ENCODE results near the gene KCNC4. TPM values are rescaled to one million over a fixed set of nuclear protein-coding genes. Genes with fewer than 3 reads are reported as not detected.

Gene KCNC4
- total RNA-seq, 2 experiments from 2014 or later, result 5.6 to 17.8 TPM

GRCh38 chr1:110173466-110174105 lies 36.5 kb upstream of the KCNC4 start:
- no peaks in the 10 kb centered on the region for H4K20me1 ChIP-seq (ENCODE audit: insufficient read depth, low read length)
- no peak overlapping the region for H3K4me2 ChIP-seq (ENCODE audit: low read length)
- POLR2A ChIA-PET, result interaction anchor here (0.7 kb wide), 1 partner anchor 12 kb away, joined by 3 read pairs; no protein-coding TSS in a partner anchor
- CTCF ChIA-PET (ENCODE audit: unreplicated experiment), result no interaction called here
- intact Hi-C loops (cut with micrococcal nuclease; ENCODE audit: unreplicated experiment), result no loop called here
- H3K9me2 ChIP-seq (ENCODE audit: insufficient read depth, low read length), result no peaks in the 10 kb centered on the region
- no peaks in the 10 kb centered on the region for H3K36me3 ChIP-seq (ENCODE audit: insufficient read depth, low read length)
- no peaks in the 10 kb centered on the region for H3K4me1 ChIP-seq (ENCODE audit: insufficient read depth, low read length, poor library complexity, severe bottlenecking)
- no peaks in the 10 kb centered on the region for H3K9me3 ChIP-seq (ENCODE audit: low read length)
- BruUV-seq (replicated peaks), result no TSS peak
- no peak for DNase-seq (ENCODE audit: low spot score)
- no peaks in the 10 kb centered on the region for H3K79me2 ChIP-seq (ENCODE audit: insufficient read depth, low read depth, low read length)
- no peak overlapping the region for H3K4me3 ChIP-seq (ENCODE audit: low read depth, low read length, poor library complexity, severe bottlenecking)
- no peak for TF ChIP-seq CTCF (conservative IDR thresholded peaks at IDR 0.05; ENCODE audit: low read length)
- TF ChIP-seq EZH2phosphoT487 (IDR thresholded peaks at IDR 0.05; ENCODE audit: borderline replicate concordance, low read depth, low read length), result no peak
- H3K27ac ChIP-seq (ENCODE audit: low read depth, low read length, poor library complexity, severe bottlenecking), result no peak overlapping the region
- no peak overlapping the region for H2AFZ ChIP-seq (ENCODE audit: low read length)

GRCh38 chr1:110174961-110175360 lies 35.2 kb upstream of the KCNC4 start:
- CTCF ChIA-PET (ENCODE audit: unreplicated experiment), result no interaction called here
- POLR2A ChIA-PET, result interaction anchor here (0.6 to 1.0 kb wide), 2 partner anchors 10 to 705 kb away, joined by 4 to 5 read pairs; no protein-coding TSS in a partner anchor

More at GRCh38 chr1:110174961-110175360, 35.2 kb upstream of the KCNC4 start:
- BruUV-seq (replicated peaks), result no TSS peak
- H3K9me3 ChIP-seq (ENCODE audit: low read length), result no peaks in the 10 kb centered on the region
- no peak overlapping the region for H3K27ac ChIP-seq (ENCODE audit: low read depth, low read length, poor library complexity, severe bottlenecking)
- H2AFZ ChIP-seq (ENCODE audit: low read length), result no peak overlapping the region
- H3K9me2 ChIP-seq (ENCODE audit: insufficient read depth, low read length), result no peaks in the 10 kb centered on the region
- H3K4me2 ChIP-seq (ENCODE audit: low read length), result no peak overlapping the region
- no peak for TF ChIP-seq EZH2phosphoT487 (IDR thresholded peaks at IDR 0.05; ENCODE audit: borderline replicate concordance, low read depth, low read length)
- TF ChIP-seq CTCF (conservative IDR thresholded peaks at IDR 0.05; ENCODE audit: low read length), result no peak
- intact Hi-C loops (cut with micrococcal nuclease; ENCODE audit: unreplicated experiment), result no loop called here
- H3K36me3 ChIP-seq (ENCODE audit: insufficient read depth, low read length), result no peaks in the 10 kb centered on the region
- H3K79me2 ChIP-seq (ENCODE audit: insufficient read depth, low read depth, low read length), result no peaks in the 10 kb centered on the region
- H4K20me1 ChIP-seq (ENCODE audit: insufficient read depth, low read length), result no peaks in the 10 kb centered on the region
- no peak for DNase-seq (ENCODE audit: low spot score)
- no peaks in the 10 kb centered on the region for H3K4me1 ChIP-seq (ENCODE audit: insufficient read depth, low read length, poor library complexity, severe bottlenecking)
- no peak overlapping the region for H3K4me3 ChIP-seq (ENCODE audit: low read depth, low read length, poor library complexity, severe bottlenecking)
